K562 (cell line): ENCODE data around the gene ECI1. TPM values are rescaled to one million over a fixed set of nuclear protein-coding genes. Genes with fewer than 3 reads are reported as not detected.
A peak's percentile ranks its signal among the peaks of the same experiment; 100 is the strongest.

ENCODE experiments used
- CHD7 ChIP-seq: fragments of 200-600 bp; sonication (generic); IDR thresholded peaks from one replicate; pipeline ENCODE4 v1.6.1; 2012; ENCODE audit warnings: mild to moderate bottlenecking, low read depth, low read length, inconsistent platforms
- CREM ChIP-seq: IDR thresholded peaks from 2 replicates; pipeline ENCODE4 v1.6.1; 2014; ENCODE audit warnings: antibody characterized with exemption, low read depth
- FOXP1 ChIP-seq: sonication (generic); formaldehyde crosslinking; IDR thresholded peaks from 2 replicates; pipeline ENCODE4 v1.8.0; 2022; ENCODE audit warnings: mild to moderate bottlenecking, missing genetic modification reagents
- HINFP ChIP-seq: fragments of 450-650 bp; conservative IDR thresholded peaks from 2 replicates; pipeline ENCODE4 v1.6.1; 2016; ENCODE audit warnings: missing genetic modification characterization, low read depth, mild to moderate bottlenecking, control low read depth, missing compliant biosample characterization
- MAZ ChIP-seq, 2 experiments: fragments of 450-650 bp in 1 of 2; sonication (generic) in 1 of 2; formaldehyde crosslinking; IDR thresholded peaks in 1 of 2; conservative IDR thresholded peaks in 1 of 2; 2 replicates each; pipeline versions ENCODE4 v1.4.0 to v1.5.0; 2020; ENCODE audit warnings: mild to moderate bottlenecking in 1 of 2, missing genetic modification reagents in 1 of 2
- PREB ChIP-seq: sonication (generic); formaldehyde crosslinking; IDR thresholded peaks from 2 replicates; pipeline ENCODE4 v1.8.1; 2023; ENCODE audit warnings: mild to moderate bottlenecking, missing genetic modification reagents
- VEZF1 ChIP-seq: fragments of 200-800 bp; sonication (Bioruptor generic); IDR thresholded peaks from 2 replicates; pipeline ENCODE4 v1.6.1; 2017; ENCODE audit warnings: missing genetic modification characterization, missing compliant biosample characterization
- ZBTB17 ChIP-seq: fragments of 450-650 bp; formaldehyde crosslinking; IDR thresholded peaks from 2 replicates; pipeline ENCODE4 v1.4.0; 2020; ENCODE audit warnings: mild to moderate bottlenecking
- ZNF274 ChIP-seq: IDR thresholded peaks from 2 replicates; pipeline ENCODE4 v1.6.1; 2011; ENCODE audit warnings: low read depth, mild to moderate bottlenecking, low read length, moderate library complexity, borderline replicate concordance
- ZNF57 ChIP-seq: fragments of 450-650 bp; formaldehyde crosslinking; IDR thresholded peaks from 2 replicates; pipeline ENCODE4 v1.4.0; 2020; ENCODE audit warnings: mild to moderate bottlenecking, moderate library complexity
- polyA plus RNA-seq, 8 experiments: library from polyadenylated mRNA; depleted of rRNA in 4 of 8; stranded (reverse) in 5 of 8; unstranded in 3 of 8; fragments of >200 nt; fragmentation: Nextera tagmentation in 2 of 8; fragmentation: Illumina TruSeq in 1 of 8; extraction: Ambion mirVana in 2 of 8; extraction: Trizol in 1 of 8; gene quantifications; 2 replicates each; pipeline versions ENCODE4 v1.2.1 to v1.2.3, GENCODE V29; 2011 to 2014; ENCODE audit warnings: inconsistent platforms in 1 of 8, missing spikeins in 1 of 8
- total RNA-seq, 7 experiments: library from RNA; depleted of rRNA in 6 of 7; stranded (reverse); fragments of >200 nt in 6 of 7; fragmentation: Illumina TruSeq in 2 of 7; extraction: Trizol in 2 of 7; gene quantifications; 2 replicates each; pipeline versions ENCODE4 v1.2.1 to v1.2.3, GENCODE V29; 2011 to 2021; ENCODE audit warnings: low replicate concordance in 1 of 7

The ECI1 gene
- total and polyA plus RNA-seq, 9 of the 15 experiments (the other 6 are each of a cell fraction or from before 2014, with no cell fraction given), result 4.7 to 189 (median 54.0) TPM

GRCh38 chr16:2210386-2211365 lies 40.7 kb downstream of the ECI1 start, which contains the start of gene BRICD5 (continued):
- TF ChIP-seq VEZF1 (CRISPR knock-in tag) (peak; percentile 49; the same call in 1 of the 2 replicates), PREB (CRISPR knock-in tag) (no peak), HINFP (tag) (no peak), CREM (peak; percentile 34), ZNF274 (no peak), CHD7 (no peak), MAZ (CRISPR knock-in tag; conservative IDR thresholded peaks at IDR 0.05 in 1 of 2, IDR thresholded peaks at IDR 0.05 in 1 of 2) (no peak), ZBTB17 (CRISPR knock-in tag) (no peak), FOXP1 (CRISPR knock-in tag) (no peak), ZNF57 (CRISPR knock-in tag) (no peak)
